Skeletal muscle tissue (tissue), 4 donors: ENCODE data around the gene AMELX. TPM values are rescaled to one million over a fixed set of nuclear protein-coding genes. Genes with fewer than 3 reads are reported as not detected.

ENCODE experiments used
- H3K27ac ChIP-seq: one replicate; pipeline ENCODE4 v1.7.0; 2013; ENCODE audit warnings: mild to moderate bottlenecking, low read depth, low read length, inconsistent platforms
- H3K27me3 ChIP-seq, 3 donors: one replicate each; pipeline ENCODE4 v1.7.0; 2013; ENCODE audit warnings: low read length in 3 of 3; ENCODE audit not compliant: control insufficient read depth in 3 of 3, insufficient read depth in 3 of 3
- H3K36me3 ChIP-seq, 3 donors: one replicate each; pipeline ENCODE4 v1.7.0; 2013; ENCODE audit warnings: low read length in 3 of 3; ENCODE audit not compliant: control insufficient read depth in 3 of 3, insufficient read depth in 3 of 3
- H3K4me1 ChIP-seq, 3 donors: one replicate each; pipeline ENCODE4 v1.7.0; 2013; ENCODE audit warnings: low read length in 3 of 3, mild to moderate bottlenecking in 3 of 3; ENCODE audit not compliant: control insufficient read depth in 3 of 3, insufficient read depth in 3 of 3
- H3K4me3 ChIP-seq, 3 donors: one replicate each; pipeline ENCODE4 v1.7.0; 2013; ENCODE audit warnings: low read length in 3 of 3
- H3K9ac ChIP-seq, 3 donors: one replicate each; pipeline ENCODE4 v1.7.0; 2013; ENCODE audit warnings: low read length in 3 of 3, mild to moderate bottlenecking in 3 of 3, moderate library complexity in 2 of 3, low read depth in 1 of 3
- H3K9me3 ChIP-seq, 3 donors: one replicate each; pipeline ENCODE4 v1.7.0; 2013; ENCODE audit warnings: low read length in 3 of 3; ENCODE audit not compliant: control insufficient read depth in 3 of 3
- total RNA-seq: library from RNA; depleted of rRNA; stranded (reverse); fragments of >200 nt; gene quantifications from one replicate; pipeline ENCODE4 v1.2.3, GENCODE V29; 2014
- donor health status: Osteomylitis.

AMELX gene
- total RNA-seq, 1 donor from 2014 or later, result not detected

GRCh38 chrX:11267425-11267824 is 25.8 kb upstream of the AMELX start:
- no peak overlapping the region for H3K27ac ChIP-seq
- no peak overlapping the region for H3K9ac ChIP-seq
- H3K9me3 ChIP-seq, result no peaks in the 10 kb centered on the region
- no peak overlapping the region for H3K4me3 ChIP-seq
- H3K4me1 ChIP-seq, result peaks cover 0 to 2% (median 2%) of the 10 kb centered on the region in 3 donors
- H3K36me3 ChIP-seq, result no peaks in the 10 kb centered on the region
- no peaks in the 10 kb centered on the region for H3K27me3 ChIP-seq

GRCh38 chrX:11269006-11269405 is 24.2 kb upstream of the AMELX start:
- Histone ChIP-seq H3K27ac (no peak overlapping the region), H3K9me3 (no peaks in the 10 kb centered on the region), H3K27me3 (no peaks in the 10 kb centered on the region), H3K9ac (no peak overlapping the region), H3K36me3 (no peaks in the 10 kb centered on the region), H3K4me1 (peaks cover 0 to 2% (median 0%) of the 10 kb centered on the region in 3 donors), H3K4me3 (no peak overlapping the region)

GRCh38 chrX:11269996-11270395 is 23.2 kb upstream of the AMELX start:
- Histone ChIP-seq H3K4me3 (no peak overlapping the region), H3K27ac (no peak overlapping the region), H3K9me3 (no peaks in the 10 kb centered on the region), H3K27me3 (no peaks in the 10 kb centered on the region), H3K36me3 (no peaks in the 10 kb centered on the region), H3K9ac (no peak overlapping the region), H3K4me1 (peaks cover 0 to 2% (median 0%) of the 10 kb centered on the region in 3 donors)

DNA sequence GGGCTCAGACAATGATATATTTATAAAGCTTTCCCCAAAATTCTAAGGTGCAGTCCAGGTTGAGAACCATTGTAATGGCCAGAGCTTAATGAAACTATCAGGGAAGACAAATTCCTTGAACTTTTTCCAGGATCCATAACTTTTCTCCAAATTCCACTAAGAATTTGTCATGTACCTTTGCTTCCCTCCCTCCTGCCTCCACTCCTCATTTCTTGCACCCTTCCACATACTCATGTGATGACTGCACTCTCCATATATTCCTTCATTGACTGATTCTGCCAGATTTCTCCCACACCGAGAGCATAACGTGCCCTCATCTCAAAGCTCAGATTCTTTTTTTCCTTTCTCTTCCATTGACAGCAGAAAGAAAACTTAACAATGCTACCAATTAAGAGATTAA is 20.9 kb upstream of the AMELX start:
- no peaks in the 10 kb centered on the region for H3K4me1 ChIP-seq
- H3K9ac ChIP-seq, result no peak overlapping the region
- no peaks in the 10 kb centered on the region for H3K36me3 ChIP-seq
- H3K9me3 ChIP-seq, result no peaks in the 10 kb centered on the region
- no peaks in the 10 kb centered on the region for H3K27me3 ChIP-seq
- H3K4me3 ChIP-seq, result no peak overlapping the region
- no peak overlapping the region for H3K27ac ChIP-seq

DNA sequence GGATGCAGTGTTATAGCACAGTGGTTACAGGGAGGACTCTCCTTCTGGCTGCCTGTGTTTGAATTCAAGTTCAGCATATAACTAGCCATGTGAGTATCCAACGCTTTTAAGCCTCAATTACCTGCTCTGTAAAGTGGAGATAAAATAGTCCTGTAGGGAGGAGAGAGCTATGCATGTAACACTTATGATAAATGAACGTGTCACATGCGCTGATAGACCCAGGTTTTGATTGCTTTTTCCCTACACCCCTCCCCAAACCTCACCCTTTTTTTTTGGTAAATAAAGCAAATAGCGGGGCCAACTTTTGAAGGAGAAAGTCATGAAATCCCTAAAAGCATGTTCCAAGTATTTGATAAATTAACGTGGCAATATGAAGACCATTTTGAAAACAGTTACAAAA is 20.4 kb upstream of the AMELX start:
- Histone ChIP-seq H3K36me3 (no peaks in the 10 kb centered on the region), H3K4me3 (no peak overlapping the region), H3K9me3 (no peaks in the 10 kb centered on the region), H3K9ac (no peak overlapping the region), H3K27me3 (no peaks in the 10 kb centered on the region), H3K4me1 (no peaks in the 10 kb centered on the region), H3K27ac (no peak overlapping the region)

GRCh38 chrX:11273544-11273943 is 19.7 kb upstream of the AMELX start:
- Histone ChIP-seq H3K36me3 (no peaks in the 10 kb centered on the region), H3K4me3 (no peak overlapping the region), H3K9ac (no peak overlapping the region), H3K9me3 (no peaks in the 10 kb centered on the region), H3K4me1 (no peaks in the 10 kb centered on the region), H3K27ac (no peak overlapping the region), H3K27me3 (no peaks in the 10 kb centered on the region)

- no peaks in the 10 kb centered on the region for H3K36me3 ChIP-seq
- H3K27me3 ChIP-seq, result no peaks in the 10 kb centered on the region
- no peak overlapping the region for H3K27ac ChIP-seq
- H3K9ac ChIP-seq, result no peak overlapping the region
- H3K9me3 ChIP-seq, result no peaks in the 10 kb centered on the region
- no peak overlapping the region for H3K4me3 ChIP-seq
- no peaks in the 10 kb centered on the region for H3K4me1 ChIP-seq
Measured at GRCh38 chrX:11282043-11282442, 11.2 kb upstream of the AMELX start.

GRCh38 chrX:11285651-11286050 is 7.6 kb upstream of the AMELX start:
- Histone ChIP-seq H3K27me3 (no peaks in the 10 kb centered on the region), H3K9me3 (no peaks in the 10 kb centered on the region), H3K4me1 (no peaks in the 10 kb centered on the region), H3K9ac (no peak overlapping the region), H3K36me3 (no peaks in the 10 kb centered on the region), H3K27ac (no peak overlapping the region), H3K4me3 (no peak overlapping the region)

- Histone ChIP-seq H3K4me3 (no peak overlapping the region), H3K9me3 (no peaks in the 10 kb centered on the region), H3K27me3 (no peaks in the 10 kb centered on the region), H3K4me1 (no peaks in the 10 kb centered on the region), H3K9ac (no peak overlapping the region), H3K36me3 (no peaks in the 10 kb centered on the region), H3K27ac (no peak overlapping the region)
Measured at GRCh38 chrX:11287505-11287904, 5.7 kb upstream of the AMELX start.

DNA sequence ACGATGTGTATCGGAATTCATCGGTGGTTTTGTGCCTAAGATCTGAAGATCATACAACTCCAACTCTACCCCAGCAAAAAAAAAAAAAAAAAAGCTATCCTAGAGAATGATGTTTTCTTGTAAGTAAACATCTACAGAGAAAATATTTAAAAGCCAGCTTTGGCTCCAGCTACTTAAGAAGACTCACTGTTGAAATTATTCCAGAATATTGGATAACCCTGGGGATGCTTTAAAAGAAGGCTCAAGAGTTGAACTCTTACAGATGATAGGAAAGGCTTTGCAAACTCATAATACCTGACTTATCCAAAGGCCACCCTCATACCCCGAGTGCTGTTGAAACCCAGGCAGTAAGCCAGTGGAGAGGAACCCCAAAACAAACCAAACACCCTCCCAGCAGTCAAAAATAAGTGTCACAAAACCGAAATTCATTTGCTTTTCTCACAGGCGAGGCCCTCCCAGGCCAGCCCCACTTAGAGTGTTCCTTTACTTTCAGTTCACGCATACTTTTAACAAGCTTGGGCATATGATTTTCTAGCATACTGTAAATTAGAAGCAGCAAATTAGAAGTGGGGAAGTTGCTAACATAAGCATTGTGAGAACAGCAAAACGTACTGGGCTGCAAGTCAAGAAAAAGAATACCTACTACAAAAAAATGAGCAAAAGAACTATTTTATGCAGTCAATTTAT is 2.7 kb upstream of the AMELX start:
- no peak overlapping the region for H3K9ac ChIP-seq
- H3K4me1 ChIP-seq, result no peaks in the 10 kb centered on the region
- H3K9me3 ChIP-seq, result no peaks in the 10 kb centered on the region
- H3K27ac ChIP-seq, result no peak overlapping the region
- no peaks in the 10 kb centered on the region for H3K36me3 ChIP-seq
- H3K27me3 ChIP-seq, result no peaks in the 10 kb centered on the region
- no peak overlapping the region for H3K4me3 ChIP-seq
